ENCODE measurements around the gene BPIFB1. TPM values are rescaled to one million over a fixed set of nuclear protein-coding genes. Genes with fewer than 3 reads are reported as not detected.

BPIFB1 gene
- total and polyA plus RNA-seq, 9 donors: 0.15 TPM; not detected in 8

DNA sequence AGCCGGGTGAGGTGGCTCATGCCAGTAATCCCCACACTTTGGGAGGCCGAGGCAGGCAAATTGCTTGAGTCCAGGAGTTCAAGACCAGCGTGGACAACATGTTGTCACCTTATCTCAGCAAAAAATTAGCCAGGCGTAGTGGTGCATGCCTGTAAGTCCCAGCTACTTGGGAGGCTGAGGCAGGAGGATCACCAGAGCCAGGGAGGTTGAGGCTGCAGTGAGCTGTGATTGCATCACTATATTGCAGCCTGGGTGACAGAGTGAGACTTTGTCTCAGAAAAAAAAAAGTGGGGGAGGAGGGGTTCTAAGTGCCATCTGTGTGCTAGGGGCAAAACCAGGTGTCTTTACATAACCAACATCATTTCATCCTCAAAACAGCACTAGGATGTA is 70.0 kb downstream of the BPIFB1 start:
- H3K27me3 ChIP-seq: no peaks in the 10 kb centered on the region
- H3K4me1 ChIP-seq (ENCODE audit: insufficient read depth): no peaks in the 10 kb centered on the region
- DNase-seq: no peak
- no peak overlapping the region for H3K4me3 ChIP-seq
- no peaks in the 10 kb centered on the region for H3K36me3 ChIP-seq
- intact Hi-C loops (cut with DNase I): no loop called here
- no peak overlapping the region for H3K27ac ChIP-seq
- no peaks in the 10 kb centered on the region for H3K9me3 ChIP-seq
- WGBS, 3 donors: 86 to 94% (median 91%) methylated on average over 4 of the region's 4 CpGs
- no peak for TF ChIP-seq POLR2A (IDR thresholded peaks at IDR 0.05)
- TF ChIP-seq EP300 (IDR thresholded peaks at IDR 0.05): no peak
- TF ChIP-seq, protein P1, sequence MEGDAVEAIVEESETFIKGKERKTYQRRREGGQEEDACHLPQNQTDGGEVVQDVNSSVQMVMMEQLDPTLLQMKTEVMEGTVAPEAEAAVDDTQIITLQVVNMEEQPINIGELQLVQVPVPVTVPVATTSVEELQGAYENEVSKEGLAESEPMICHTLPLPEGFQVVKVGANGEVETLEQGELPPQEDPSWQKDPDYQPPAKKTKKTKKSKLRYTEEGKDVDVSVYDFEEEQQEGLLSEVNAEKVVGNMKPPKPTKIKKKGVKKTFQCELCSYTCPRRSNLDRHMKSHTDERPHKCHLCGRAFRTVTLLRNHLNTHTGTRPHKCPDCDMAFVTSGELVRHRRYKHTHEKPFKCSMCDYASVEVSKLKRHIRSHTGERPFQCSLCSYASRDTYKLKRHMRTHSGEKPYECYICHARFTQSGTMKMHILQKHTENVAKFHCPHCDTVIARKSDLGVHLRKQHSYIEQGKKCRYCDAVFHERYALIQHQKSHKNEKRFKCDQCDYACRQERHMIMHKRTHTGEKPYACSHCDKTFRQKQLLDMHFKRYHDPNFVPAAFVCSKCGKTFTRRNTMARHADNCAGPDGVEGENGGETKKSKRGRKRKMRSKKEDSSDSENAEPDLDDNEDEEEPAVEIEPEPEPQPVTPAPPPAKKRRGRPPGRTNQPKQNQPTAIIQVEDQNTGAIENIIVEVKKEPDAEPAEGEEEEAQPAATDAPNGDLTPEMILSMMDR (IDR thresholded peaks at IDR 0.05): no peak

Other genes with a start within 250 kb of the BPIFB1 start
- gene BPIFB3, start 229.3 kb upstream of the BPIFB1 start, total RNA-seq: under 1 TPM in 1 of 7 donors, not detected in 6; 0.15 TPM
- not detected for gene BPIFB3, start 229.3 kb upstream of the BPIFB1 start, polyA plus RNA-seq
- not detected for gene BPIFB4, start 203.6 kb upstream of the BPIFB1 start, total RNA-seq
- not detected for gene BPIFB4, start 203.6 kb upstream of the BPIFB1 start, polyA plus RNA-seq
- gene BPIFA2, start 115.1 kb upstream of the BPIFB1 start, total RNA-seq: not detected
- not detected for gene BPIFA2, start 115.1 kb upstream of the BPIFB1 start, polyA plus RNA-seq
- gene BPIFA3, start 65.9 kb upstream of the BPIFB1 start, total RNA-seq: not detected
- not detected for gene BPIFA3, start 65.9 kb upstream of the BPIFB1 start, polyA plus RNA-seq
- not detected for gene BPIFA1, start 47.2 kb upstream of the BPIFB1 start, total RNA-seq
- not detected for gene BPIFA1, start 47.2 kb upstream of the BPIFB1 start, polyA plus RNA-seq
- gene CDK5RAP1, start 118.3 kb downstream of the BPIFB1 start, total RNA-seq: 10 to 100 TPM; 17.3 to 23.5 (median 19.4) TPM
- 10 to 100 TPM; 18.4 to 31.9 TPM for gene CDK5RAP1, start 118.3 kb downstream of the BPIFB1 start, polyA plus RNA-seq
- gene SNTA1, start 160.5 kb downstream of the BPIFB1 start, total RNA-seq: 10 to 100 TPM; 18.4 to 31.5 (median 24.2) TPM
- 10 to 100 TPM in 1 of 2 donors, 1 to 10 TPM in 1; 6.3 to 20.2 TPM for gene SNTA1, start 160.5 kb downstream of the BPIFB1 start, polyA plus RNA-seq
- gene CBFA2T2, start 206.9 kb downstream of the BPIFB1 start, total RNA-seq: 10 to 100 TPM; 11.5 to 29.8 (median 21.5) TPM
- 10 to 100 TPM in 1 of 2 donors, 1 to 10 TPM in 1; 9.4 to 21.2 TPM for gene CBFA2T2, start 206.9 kb downstream of the BPIFB1 start, polyA plus RNA-seq

Data from ovary (tissue), 9 donors.